ENCODE results near the gene RFX4. TPM values are rescaled to one million over a fixed set of nuclear protein-coding genes. Genes with fewer than 3 reads are reported as not detected.

Gene RFX4
- total RNA-seq, 1 experiment from 2014 or later: not detected

DNA sequence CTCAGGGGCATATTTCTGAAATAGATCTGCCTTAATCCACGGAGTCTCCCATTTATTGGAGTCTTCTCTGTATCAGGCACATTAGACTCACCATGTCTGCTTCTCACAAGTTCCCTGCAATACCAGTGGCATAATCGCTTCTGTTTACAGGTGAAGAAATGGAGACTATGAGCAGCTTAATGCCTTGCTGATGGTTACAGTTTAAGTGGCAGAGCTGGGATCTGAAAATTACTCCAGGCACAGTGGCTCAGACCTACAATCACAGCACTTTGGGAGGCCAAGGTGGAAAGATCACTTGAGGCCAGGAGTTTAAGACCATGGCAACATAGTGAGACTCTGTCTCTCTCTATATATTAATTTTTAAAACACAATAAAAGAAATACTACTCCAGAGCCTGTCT lies 184.4 kb downstream of the RFX4 start:
- H3K27ac ChIP-seq: peak overlapping the region; percentile 88
- H3K4me1 ChIP-seq (replicated peaks): peaks cover 30% of the 10 kb centered on the region
- no peaks in the 10 kb centered on the region for H3K9me3 ChIP-seq (replicated peaks)
- H3K36me3 ChIP-seq: no peaks in the 10 kb centered on the region
- no peak overlapping the region for H3K4me3 ChIP-seq
- no peak for DNase-seq (ENCODE audit: low read depth in 1 of 2, low spot score in 2 of 2)
- H3K27me3 ChIP-seq (replicated peaks): no peaks in the 10 kb centered on the region

DNA sequence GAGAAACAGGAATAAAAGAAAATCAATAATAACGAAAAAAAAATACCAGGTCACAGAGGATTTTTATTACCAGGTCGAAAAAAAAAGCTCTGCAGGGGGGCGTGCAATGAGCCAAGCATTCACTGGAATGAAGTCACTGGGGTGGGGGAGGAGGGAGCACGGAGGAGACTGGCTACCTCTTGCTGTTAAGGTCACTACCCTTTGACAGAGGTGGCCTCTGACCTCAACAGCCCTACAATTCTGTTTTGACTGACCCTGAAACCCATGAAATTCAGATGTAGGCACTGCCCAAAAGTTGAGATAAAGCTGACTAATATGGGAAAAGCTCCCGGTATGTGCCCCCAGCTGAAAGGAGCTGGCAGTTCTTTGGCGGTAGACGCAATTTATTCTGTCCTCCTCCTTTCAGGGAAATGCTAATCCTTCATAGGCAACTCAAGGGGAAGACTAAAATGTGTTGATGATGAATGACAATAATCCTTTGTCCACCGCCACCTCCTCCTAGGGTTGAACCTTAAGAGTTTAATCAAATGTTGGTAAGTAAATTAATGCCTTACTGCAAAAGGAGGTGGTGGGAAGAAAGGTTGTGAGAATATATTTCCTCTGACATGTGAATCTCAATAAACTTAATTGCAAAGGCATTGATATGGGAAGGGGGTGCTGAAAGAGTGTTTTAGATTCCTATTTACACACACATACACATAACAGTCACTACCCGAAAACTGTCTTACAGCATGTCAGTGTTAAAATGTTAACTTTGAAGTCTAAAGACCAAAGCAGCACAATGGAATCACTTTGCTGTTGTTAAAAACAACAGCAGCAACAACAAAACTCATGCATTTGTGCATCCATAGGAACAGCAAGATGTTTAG lies 185.4 kb downstream of the RFX4 start:
- H3K4me1 ChIP-seq (replicated peaks): peaks cover 31% of the 10 kb centered on the region
- peak overlapping the region; percentile 88 for H3K27ac ChIP-seq
- peak; percentile 58 to 71 for DNase-seq (ENCODE audit: low read depth in 1 of 2, low spot score in 2 of 2)
- H3K9me3 ChIP-seq (replicated peaks): no peaks in the 10 kb centered on the region
- no peaks in the 10 kb centered on the region for H3K36me3 ChIP-seq
- H3K27me3 ChIP-seq (replicated peaks): no peaks in the 10 kb centered on the region
- H3K4me3 ChIP-seq: no peak overlapping the region; the same call in 1 of the 2 replicates

DNA sequence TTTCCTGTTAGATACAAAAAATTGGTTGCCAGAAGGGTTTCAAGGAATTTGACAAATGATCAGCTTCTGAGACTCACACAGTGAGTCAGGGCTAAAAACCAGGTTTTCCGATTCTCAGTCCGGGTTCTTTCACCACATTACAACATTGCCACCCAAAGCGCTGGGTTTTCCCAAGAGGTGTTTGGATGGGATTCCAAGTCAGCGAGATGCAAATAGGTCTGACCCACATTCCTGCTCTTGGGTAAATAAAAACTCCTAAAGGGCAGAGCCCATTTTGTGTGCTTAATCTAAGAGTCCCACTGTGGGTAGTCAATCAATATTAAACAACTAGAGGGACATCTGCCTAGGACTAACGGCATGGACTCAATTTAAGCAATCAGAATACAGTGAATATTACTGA lies 186.3 kb downstream of the RFX4 start:
- Histone ChIP-seq H3K27ac (peak overlapping the region; percentile 88), H3K36me3 (no peaks in the 10 kb centered on the region), H3K27me3 (replicated peaks) (no peaks in the 10 kb centered on the region), H3K9me3 (replicated peaks) (no peaks in the 10 kb centered on the region), H3K4me1 (replicated peaks) (peaks cover 35% of the 10 kb centered on the region), H3K4me3 (peak overlapping the region; percentile 2; the same call in 1 of the 2 replicates)
- peak; percentile 82 to 87 for DNase-seq (ENCODE audit: low read depth in 1 of 2, low spot score in 2 of 2)

DNA sequence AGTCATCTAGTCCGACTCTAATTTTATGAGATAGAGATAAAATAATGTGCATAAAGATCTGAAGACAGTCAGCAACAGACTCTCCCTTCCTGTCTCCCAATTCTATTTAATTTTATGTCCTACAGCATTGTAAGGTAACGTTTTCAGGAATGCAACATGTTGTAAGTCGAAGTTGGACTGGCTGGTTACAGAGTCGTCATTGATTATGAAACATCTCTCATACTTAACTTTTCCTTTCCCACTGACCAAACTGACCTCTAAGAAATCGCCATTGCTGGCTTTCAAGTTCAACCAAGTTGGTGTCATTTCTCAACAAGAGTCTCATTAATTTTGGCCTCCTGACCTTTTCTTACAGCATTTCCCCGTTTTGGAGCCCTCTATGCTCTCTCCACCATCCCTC lies 186.7 kb downstream of the RFX4 start:
- peaks cover 35% of the 10 kb centered on the region for H3K4me1 ChIP-seq (replicated peaks)
- H3K36me3 ChIP-seq: 0 out of 2 replicates have a peak, but pooled peaks cover 1% of the 10 kb centered on the region
- no peak overlapping the region for H3K4me3 ChIP-seq
- H3K27ac ChIP-seq: peak overlapping the region; percentile 88
- no peaks in the 10 kb centered on the region for H3K27me3 ChIP-seq (replicated peaks)
- no peak for DNase-seq (ENCODE audit: low read depth in 1 of 2, low spot score in 2 of 2)
- no peaks in the 10 kb centered on the region for H3K9me3 ChIP-seq (replicated peaks)

DNA sequence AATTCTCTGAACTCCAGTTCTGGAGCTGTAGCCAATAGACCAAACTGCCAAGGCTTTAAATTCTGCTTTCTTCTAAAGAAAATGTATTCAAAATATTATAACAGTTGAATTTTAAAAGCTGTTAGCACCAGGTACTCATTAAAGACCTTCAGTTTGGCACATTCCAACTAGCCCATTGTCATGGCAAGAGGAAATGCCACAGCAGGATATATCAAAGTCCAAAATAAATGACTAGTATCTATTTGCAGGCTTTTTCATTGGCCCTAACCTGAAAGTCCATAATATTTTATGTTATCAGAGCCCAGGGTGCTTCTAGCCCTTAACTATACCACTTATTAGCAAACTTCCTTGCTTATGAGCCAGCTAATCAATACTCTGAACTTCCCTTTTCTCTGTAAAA lies 188.6 kb downstream of the RFX4 start:
- H3K9me3 ChIP-seq (replicated peaks): no peaks in the 10 kb centered on the region
- no peak overlapping the region for H3K27ac ChIP-seq
- no peaks in the 10 kb centered on the region for H3K27me3 ChIP-seq (replicated peaks)
- DNase-seq (ENCODE audit: low read depth in 1 of 2, low spot score in 2 of 2): no peak
- H3K36me3 ChIP-seq: peaks cover 9% of the 10 kb centered on the region; the same call in 1 of the 2 replicates
- H3K4me1 ChIP-seq (replicated peaks): peaks cover 43% of the 10 kb centered on the region
- no peak overlapping the region for H3K4me3 ChIP-seq

DNA sequence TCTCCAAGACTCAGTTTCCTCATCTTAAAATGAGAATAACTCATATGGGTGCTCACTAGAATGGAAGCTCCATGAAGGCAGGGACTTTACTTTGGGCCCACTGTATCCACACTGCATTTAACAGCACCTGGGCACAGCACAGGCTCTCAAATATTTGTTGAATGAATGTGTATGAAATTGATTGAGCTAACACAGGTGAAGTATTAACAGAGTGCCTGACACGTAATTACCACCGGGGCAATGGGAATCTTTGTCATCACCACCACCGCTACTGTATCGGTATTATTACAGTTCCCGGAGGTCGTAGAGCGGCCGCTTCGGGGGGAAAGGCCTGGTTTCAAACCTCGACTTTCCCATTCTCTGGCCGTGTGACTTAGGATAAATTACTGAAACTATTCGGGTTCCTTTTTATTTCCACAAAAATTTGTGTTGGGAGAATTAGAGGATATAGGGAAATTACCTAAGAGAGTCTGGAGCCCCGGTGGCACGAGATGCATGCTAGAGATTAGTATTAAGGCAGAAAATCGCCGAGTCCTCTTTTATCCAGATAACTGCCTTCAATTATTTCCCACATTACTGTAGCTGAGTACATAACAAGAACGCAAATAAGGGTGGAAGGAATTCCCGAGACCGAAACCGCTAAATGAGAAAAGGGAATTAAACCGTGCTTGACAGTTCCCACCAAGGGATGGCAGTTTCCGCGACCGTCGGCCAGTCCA lies 190.6 kb downstream of the RFX4 start:
- Histone ChIP-seq H3K36me3 (peaks cover 9% of the 10 kb centered on the region; the same call in 1 of the 2 replicates), H3K9me3 (replicated peaks) (no peaks in the 10 kb centered on the region), H3K27me3 (replicated peaks) (no peaks in the 10 kb centered on the region), H3K4me1 (replicated peaks) (peaks cover 26% of the 10 kb centered on the region), H3K27ac (peak overlapping the region; percentile 98), H3K4me3 (peak overlapping the region; percentile 74)
- no peak for DNase-seq (ENCODE audit: low read depth in 1 of 2, low spot score in 2 of 2)

DNA sequence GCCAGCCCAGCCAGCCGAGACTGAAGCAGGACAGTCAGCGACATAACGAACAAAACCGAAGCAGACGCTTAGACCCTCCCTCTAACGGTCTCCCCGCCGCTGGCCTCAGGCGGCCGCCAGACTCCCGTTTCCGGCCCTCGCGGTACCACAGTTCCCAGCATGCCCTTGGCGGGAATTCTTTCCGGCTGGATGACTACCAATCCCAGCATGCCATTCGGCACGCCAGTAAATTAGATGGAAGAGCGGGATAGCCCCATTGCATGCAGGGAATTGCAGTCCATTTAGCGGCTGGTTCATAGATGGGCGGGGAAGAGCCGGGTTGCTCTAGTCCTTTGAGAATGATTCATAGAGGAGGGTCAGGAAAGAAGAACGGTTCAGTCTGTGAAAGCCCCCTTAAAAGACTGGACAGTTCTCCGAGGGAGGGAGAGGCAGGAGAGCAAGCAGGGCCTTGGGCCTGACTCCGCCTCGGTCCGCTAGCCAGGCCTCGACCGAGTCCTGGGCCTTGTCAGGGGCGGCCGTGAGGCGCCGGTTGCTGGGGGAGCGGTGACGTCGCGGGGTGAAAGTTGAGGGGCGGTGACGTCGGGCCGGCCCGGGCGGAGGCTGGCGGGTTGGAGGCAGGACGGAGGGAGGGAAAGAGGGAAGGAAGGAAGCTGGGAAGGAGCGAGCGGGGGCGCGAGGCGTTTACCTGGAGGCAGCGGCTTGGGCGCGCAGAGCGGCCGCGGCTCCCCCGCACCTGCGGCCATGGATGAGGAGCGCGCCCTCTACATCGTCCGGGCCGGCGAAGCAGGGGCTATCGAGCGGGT lies 191.4 kb downstream of the RFX4 start, which contains the start of gene RIC8B:
Gene RIC8B (plus strand): TSS at position 678 of the 803 bp plus-strand sequence. CDS start 64 bp downstream, at position 742.
- Histone ChIP-seq H3K27me3 (replicated peaks) (no peaks in the 10 kb centered on the region), H3K27ac (peak within 1 kb of the TSS; percentile 98), H3K36me3 (peaks cover 9% of the 10 kb centered on the region; the same call in 1 of the 2 replicates), H3K4me1 (replicated peaks) (peaks cover 19% of the 10 kb centered on the region), H3K9me3 (replicated peaks) (no peaks in the 10 kb centered on the region), H3K4me3 (peak within 1 kb of the TSS; percentile 74)
- DNase-seq (ENCODE audit: low read depth in 1 of 2, low spot score in 2 of 2): peak; percentile 98 to 99

DNA sequence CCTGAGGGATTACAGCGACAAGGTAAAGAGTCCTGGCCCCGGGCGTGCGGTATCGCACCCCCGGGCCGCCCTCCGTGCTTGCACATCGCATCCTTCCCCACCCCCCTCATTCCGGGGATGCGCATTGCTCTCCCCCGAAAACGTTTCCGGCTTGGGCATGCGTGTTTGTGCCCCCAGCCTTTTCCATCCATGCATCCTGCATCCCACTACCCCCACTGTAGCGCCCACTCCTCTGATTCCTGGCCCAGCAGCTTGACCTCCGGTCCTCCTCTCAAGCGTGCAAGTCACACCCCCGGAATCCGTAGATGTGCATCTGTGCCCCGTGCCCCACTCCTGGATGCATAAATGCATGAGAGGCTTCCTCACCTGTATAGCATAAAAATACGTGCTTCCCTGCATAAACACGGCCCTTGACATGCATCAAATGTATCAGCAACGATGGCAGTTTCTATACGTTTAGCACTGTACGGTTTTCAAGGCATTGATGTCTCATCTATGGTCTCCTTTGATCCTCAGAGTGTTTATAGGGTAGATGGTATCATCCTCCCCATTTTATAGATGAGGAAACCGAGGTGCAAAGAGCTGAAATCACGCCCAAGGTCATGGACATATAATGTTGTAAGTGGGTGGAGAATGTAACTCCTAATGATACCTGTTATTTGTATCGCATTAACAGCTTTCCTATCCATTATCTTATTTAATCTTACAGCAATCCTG lies 192.2 kb downstream of the RFX4 start:
- no peak for DNase-seq (ENCODE audit: low read depth in 1 of 2, low spot score in 2 of 2)
- Histone ChIP-seq H3K27ac (peak overlapping the region; percentile 98), H3K36me3 (peaks cover 9% of the 10 kb centered on the region; the same call in 1 of the 2 replicates), H3K4me3 (peak overlapping the region; percentile 74), H3K9me3 (replicated peaks) (no peaks in the 10 kb centered on the region), H3K27me3 (replicated peaks) (no peaks in the 10 kb centered on the region), H3K4me1 (replicated peaks) (peaks cover 15% of the 10 kb centered on the region)

DNA sequence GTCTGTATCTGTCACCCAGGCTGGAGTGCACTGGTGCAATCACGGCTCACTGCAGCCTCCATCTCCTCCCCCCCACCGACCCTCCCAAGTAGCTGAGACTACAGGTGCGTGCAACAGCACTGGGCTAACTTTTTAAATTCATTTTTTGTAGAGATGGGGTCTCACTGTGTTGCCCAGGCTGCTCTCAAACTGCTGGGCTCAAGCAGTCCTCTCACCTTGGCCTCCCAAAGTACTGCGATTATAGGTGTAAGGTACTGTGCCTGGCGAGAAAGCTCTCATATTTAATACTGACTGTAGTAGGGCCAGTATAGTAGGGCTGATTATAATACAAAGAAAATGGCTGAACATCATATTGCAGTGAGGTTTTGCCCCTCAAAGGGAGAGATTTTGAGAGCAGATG lies 194.1 kb downstream of the RFX4 start:
- no peak overlapping the region for H3K4me3 ChIP-seq
- H3K9me3 ChIP-seq (replicated peaks): no peaks in the 10 kb centered on the region
- DNase-seq (ENCODE audit: low read depth in 1 of 2, low spot score in 2 of 2): no peak
- no peak overlapping the region for H3K27ac ChIP-seq
- H3K4me1 ChIP-seq (replicated peaks): peaks cover 18% of the 10 kb centered on the region
- no peaks in the 10 kb centered on the region for H3K27me3 ChIP-seq (replicated peaks)
- peaks cover 9% of the 10 kb centered on the region for H3K36me3 ChIP-seq

DNA sequence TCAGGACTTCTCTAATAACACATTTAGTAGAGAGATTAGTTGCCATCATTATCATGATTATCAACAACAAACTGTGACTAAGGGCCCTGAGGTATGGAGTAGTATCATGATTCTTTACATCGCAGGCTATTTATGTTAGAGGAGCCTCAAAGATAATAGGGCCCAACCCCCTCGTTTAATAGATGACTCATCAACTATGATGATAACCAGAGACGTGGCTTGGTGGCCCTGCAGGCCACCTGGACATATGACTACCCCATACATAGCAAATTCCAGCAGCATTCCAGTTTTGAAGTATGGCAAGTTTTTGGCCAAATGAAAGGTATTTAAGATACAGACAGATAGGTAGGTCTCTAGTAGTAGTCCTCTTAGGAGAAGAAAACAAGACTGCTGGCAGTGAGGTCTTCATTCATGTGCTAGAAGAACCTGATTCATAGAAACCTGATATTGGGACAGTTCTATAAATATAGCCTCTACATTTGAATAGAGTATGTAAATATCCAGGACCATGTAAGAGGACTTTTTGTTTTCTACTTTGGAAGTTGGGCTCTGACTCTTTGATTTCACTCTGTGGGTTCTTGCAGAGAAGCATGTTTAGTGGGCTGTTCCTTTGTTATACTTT lies 197.3 kb downstream of the RFX4 start:
- no peak for DNase-seq (ENCODE audit: low read depth in 1 of 2, low spot score in 2 of 2)

DNA sequence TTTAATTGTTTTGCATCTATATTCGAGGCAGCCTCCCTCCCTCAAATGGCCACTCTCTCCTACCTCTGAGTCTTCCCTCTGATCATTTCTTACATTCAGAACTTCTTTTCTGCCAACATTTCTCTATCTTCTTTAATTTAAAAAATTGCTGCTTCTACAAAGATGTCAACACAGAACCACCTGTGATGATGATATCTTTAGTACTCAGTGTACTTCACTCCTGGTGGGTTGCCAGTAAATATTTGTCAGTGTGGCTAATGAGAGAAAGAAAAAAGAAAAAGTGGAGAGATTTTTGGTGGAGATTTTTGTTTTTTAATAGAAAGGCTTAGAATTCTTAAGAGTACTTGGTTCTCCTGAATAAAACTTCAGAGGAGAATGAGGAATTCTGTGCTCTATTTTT lies 199.8 kb downstream of the RFX4 start:
- Histone ChIP-seq H3K4me3 (no peak overlapping the region), H3K4me1 (replicated peaks) (peaks cover 14% of the 10 kb centered on the region), H3K9me3 (replicated peaks) (no peaks in the 10 kb centered on the region), H3K27me3 (replicated peaks) (no peaks in the 10 kb centered on the region), H3K27ac (no peak overlapping the region), H3K36me3 (peaks cover 26% of the 10 kb centered on the region)
- DNase-seq (ENCODE audit: low read depth in 1 of 2, low spot score in 2 of 2): no peak

More for the DNA sequence above, 197.3 kb downstream of the RFX4 start:
- Histone ChIP-seq H3K4me3 (no peak overlapping the region), H3K27me3 (replicated peaks) (no peaks in the 10 kb centered on the region), H3K4me1 (replicated peaks) (peaks cover 21% of the 10 kb centered on the region), H3K36me3 (peaks cover 15% of the 10 kb centered on the region), H3K27ac (no peak overlapping the region), H3K9me3 (replicated peaks) (no peaks in the 10 kb centered on the region)

DNA sequence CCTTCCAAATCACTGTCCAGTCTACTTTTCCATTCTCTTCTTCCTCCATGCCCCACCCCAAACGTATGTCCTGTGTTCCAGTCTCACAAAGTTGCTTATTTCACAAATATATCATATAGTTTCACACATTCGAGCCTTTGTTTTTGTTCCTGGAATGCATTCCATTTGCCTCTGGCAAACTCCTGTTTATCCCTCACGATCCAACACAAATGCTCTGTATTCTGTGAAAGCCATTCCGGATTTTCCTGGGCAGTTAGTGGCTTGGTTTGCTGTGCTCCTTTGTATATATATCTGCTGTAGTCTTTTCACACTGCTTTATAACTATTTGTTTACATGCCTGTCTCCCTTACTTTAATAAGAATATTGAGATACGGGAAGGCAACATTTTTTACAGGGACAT lies 200.7 kb downstream of the RFX4 start:
- H3K9me3 ChIP-seq (replicated peaks): no peaks in the 10 kb centered on the region
- no peaks in the 10 kb centered on the region for H3K27me3 ChIP-seq (replicated peaks)
- H3K4me1 ChIP-seq (replicated peaks): peaks cover 14% of the 10 kb centered on the region
- DNase-seq (ENCODE audit: low read depth in 1 of 2, low spot score in 2 of 2): no peak
- H3K4me3 ChIP-seq: no peak overlapping the region
- peak overlapping the region; percentile 31; the same call in 1 of the 2 replicates for H3K27ac ChIP-seq
- peaks cover 32% of the 10 kb centered on the region for H3K36me3 ChIP-seq
